GM21381 (cell line): ENCODE data around the gene LDLRAD4.

Experiments used
- ATAC-seq: cut with Tn5 transposase; IDR thresholded peaks from one replicate; pipeline ENCODE4 v1.9.1; 2021; ENCODE audit warnings: mild to moderate bottlenecking, moderate library complexity; ENCODE audit not compliant: unreplicated experiment

LDLRAD4 gene

DNA sequence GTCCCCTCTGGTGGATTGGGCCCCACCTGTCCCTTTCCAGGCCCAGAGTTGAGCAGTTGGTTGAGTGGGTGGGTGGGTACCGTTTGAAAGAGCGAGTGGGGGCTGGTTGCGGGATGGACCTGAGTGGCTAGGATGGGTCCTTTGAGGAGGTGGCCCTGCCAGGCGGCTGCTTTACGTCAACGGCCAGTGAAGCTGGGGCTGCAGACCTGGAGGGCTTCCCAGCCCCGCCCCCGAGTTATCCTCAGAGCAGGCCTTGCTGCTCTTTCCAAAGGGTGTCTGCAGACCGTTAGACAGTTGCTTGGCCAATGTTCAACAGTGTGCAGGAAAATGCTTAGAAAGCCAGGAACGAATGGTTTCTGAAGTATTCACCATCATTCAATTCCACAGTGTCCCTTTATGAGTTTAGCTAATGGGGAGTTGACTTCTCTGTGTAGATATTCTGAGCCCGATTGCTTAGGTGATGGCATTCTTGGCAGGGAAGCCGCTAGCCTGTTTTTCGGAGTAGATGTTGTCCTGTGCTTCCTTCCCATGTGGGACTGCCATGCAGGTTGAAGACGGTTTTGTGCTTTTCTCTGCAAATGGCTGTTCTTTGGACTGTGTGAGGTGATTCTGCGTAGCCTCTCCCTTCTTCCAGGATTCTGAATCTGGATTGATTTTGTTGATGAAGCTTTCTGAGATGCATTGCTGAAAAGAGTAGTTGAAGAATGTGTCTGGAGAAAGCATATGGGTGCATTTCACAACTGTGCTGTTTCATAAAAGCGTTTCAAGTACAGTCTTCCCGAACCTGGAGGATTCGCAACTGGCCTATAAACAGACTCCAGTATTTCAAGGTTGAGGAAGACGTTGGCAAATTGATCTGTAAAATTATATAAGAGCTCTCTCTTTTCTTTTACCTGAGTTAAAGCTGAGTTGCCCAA lies 45.8 kb downstream of the LDLRAD4 start:
- ATAC-seq, result no peak

DNA sequence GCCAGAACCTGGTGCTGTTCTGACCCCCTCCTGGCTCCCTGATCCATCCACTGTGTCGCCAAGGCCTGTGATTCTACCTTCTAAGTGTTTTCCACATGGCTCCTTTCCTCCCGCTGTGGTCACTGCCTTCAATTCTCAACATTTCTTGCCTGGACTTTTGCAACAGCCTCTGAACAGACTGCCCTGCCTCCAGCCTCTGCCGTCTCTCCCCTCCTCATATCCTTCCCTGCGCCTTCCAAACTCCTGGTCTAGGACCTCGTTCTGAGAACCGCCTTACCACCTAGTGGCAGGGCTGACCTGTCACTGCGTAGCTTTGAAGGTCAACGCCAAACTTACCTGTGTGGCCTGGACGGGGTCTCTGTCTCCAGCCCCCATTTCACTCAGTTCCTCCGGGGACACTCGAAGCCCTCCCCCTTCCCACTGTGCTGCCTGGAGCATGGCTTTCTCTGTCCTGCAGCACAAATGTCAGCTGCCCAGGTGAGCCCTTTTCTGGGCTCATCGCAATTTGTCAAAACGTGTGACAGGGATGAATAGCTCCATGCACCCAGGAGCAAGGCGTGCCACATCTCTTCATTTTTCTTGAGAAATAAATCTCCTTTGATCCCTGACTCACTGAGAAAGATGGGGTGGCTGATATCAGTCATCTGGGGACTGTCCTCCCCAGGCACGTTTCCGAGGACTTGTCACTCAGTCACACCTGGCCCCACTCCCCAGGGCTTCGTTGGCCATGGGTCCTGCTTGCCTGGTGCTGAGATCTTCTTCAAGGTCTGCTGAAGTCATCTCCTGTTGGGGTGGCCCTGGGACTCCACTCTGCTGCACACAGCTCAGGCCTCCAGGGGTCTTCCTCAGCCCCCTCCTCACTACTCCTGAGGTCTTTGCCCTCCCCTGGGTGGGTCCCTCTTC lies 46.7 kb downstream of the LDLRAD4 start:
- ATAC-seq, result no peak

DNA sequence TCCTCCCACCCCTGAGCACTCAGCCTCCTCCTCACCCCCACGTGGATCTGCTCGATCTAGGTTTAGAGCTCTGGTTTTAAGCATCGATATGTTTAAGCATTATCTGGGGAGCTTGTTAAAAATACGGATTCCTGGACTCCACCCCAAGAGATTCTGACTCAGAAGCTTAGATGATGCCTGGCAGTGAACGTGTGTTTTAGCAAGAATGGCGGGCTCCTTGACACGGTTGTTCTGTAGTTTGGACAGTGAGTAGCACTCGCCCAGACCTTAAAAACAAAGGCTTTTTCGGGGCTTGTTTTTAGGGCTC lies 47.3 kb downstream of the LDLRAD4 start:
- no peak for ATAC-seq

- no peak for ATAC-seq
Measured at GRCh38 chr18:13266218-13267100, 47.9 kb downstream of the LDLRAD4 start.

- ATAC-seq, result no peak
Measured at GRCh38 chr18:13267431-13267873, 48.9 kb downstream of the LDLRAD4 start.

GRCh38 chr18:13268158-13269012 lies 49.8 kb downstream of the LDLRAD4 start:
- ATAC-seq, result no peak

DNA sequence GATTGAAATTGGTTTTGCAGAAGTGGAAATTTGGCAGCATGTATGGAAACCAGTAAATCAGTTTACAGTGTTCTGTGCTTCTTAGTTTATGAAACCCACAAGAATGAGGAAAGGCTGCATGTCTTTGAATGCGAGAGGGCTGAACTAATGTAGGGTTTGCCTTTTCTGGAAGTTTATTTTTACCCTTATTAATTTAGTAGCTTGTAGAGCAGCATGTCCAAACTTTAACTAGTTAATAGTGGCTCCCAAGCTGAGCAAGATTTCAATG lies 50.4 kb downstream of the LDLRAD4 start:
- ATAC-seq, result no peak

GRCh38 chr18:13269521-13270011 lies 51.0 kb downstream of the LDLRAD4 start:
- ATAC-seq, result no peak

- no peak for ATAC-seq
Measured at GRCh38 chr18:13270279-13270855, 51.8 kb downstream of the LDLRAD4 start.

GRCh38 chr18:13271302-13271911 lies 52.8 kb downstream of the LDLRAD4 start:
- ATAC-seq, result no peak

DNA sequence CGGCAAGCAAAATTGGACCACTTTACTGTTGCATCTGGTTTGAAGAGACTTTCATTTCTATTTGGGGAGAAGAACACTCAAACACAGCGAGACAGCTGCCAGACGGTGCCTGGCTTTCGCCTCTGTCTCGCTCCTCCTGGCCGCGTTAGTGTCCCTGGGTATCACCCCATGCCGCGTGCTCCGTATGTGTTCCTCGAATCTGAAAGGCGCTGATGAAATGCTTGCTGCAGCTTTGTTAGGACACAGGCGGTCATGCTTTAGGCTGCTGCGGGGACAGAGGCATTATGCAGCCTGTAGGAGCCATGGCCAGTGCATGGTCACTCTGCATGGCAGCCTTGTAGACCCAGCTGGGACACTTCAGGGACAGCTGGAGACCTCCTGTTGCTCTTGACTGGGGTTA lies 53.9 kb downstream of the LDLRAD4 start:
- ATAC-seq, result no peak

DNA sequence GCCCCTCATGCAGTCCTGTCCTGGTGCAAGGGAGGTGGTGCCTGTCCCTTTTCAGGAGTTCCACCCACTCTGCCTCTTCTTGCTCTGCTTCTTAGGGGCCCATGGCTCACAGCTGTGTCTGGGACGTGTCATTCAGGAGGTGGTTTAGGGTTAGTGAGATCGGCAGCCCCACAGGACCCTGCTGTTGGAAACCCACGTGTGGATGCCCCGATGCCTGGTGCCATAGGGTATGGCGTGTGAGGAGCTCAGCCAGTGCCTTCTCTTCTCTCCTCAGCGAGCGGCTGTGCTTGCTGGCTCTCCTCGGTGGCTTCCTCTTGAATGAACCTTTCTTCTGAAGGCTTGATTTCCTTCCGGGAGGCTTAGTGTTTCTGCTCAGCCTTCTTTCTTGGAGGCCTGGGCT lies 55.2 kb downstream of the LDLRAD4 start:
- ATAC-seq, result no peak

DNA sequence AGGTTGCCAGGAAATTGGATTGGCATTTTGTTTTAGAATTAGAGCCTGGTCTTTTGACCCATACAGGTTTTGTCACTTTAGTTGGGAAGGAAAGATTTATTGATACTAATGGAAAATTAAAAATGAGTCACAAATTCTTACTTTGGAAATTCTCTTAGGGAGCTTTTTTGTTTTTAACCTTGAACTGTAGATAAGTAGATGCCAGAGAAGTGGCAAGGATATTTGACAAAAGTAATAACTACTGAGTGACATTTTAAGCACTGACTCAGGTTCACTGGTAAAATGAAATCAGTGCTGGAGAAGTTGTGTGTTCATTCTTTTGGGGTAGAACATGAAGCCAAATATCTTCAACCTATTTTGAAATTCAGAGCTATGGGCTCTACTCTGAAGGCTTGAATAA lies 56.5 kb downstream of the LDLRAD4 start:
- no peak for ATAC-seq

DNA sequence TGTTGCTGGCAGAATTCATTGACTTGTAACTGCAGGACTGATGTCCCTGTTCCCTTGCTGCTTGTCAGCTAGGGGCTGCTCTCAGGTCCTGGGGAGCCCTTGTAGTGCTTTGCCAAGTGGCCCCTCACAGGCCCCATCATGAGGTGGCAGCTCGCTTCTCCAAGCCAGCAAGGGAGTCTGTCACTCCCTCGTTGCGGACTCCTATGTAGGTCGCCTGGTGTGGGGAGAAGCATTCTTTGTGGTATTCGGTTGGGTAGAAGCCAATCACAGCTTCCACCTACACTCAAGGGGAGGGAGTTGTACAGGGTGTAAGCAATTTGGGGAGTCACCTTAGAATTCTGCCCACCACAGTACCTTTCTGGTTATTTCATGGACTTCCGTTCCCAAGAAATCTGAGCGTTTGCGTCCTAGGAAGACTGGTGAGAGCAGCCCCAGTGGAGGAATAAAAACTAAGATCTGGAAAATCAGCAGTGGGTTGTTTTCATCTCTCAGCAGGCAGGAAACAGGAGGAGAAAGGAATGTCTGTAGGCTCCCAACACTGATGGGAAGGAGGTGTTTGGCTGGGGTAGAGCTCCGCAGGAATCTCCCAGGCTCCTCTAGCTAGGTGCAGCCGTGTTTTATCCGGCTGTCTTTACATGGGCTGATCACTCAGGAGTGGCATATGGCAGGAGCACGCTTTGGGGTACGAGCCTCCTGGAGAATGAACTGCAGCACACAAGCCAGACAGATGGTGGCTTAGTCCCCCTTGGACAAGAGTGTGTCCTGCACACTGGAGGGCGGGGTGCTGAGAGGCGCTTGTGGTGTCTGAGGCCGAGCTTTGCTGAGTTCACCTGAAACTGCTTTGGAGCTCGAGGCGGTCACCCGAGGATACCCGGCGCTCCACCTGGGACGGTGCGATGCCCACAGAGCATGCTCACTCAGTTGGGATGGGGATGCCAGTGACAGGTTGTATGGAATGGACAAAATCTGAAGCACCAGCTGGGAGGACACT lies 58.3 kb downstream of the LDLRAD4 start:
- no peak for ATAC-seq

GRCh38 chr18:13278062-13278630 lies 59.6 kb downstream of the LDLRAD4 start:
- no peak for ATAC-seq

DNA sequence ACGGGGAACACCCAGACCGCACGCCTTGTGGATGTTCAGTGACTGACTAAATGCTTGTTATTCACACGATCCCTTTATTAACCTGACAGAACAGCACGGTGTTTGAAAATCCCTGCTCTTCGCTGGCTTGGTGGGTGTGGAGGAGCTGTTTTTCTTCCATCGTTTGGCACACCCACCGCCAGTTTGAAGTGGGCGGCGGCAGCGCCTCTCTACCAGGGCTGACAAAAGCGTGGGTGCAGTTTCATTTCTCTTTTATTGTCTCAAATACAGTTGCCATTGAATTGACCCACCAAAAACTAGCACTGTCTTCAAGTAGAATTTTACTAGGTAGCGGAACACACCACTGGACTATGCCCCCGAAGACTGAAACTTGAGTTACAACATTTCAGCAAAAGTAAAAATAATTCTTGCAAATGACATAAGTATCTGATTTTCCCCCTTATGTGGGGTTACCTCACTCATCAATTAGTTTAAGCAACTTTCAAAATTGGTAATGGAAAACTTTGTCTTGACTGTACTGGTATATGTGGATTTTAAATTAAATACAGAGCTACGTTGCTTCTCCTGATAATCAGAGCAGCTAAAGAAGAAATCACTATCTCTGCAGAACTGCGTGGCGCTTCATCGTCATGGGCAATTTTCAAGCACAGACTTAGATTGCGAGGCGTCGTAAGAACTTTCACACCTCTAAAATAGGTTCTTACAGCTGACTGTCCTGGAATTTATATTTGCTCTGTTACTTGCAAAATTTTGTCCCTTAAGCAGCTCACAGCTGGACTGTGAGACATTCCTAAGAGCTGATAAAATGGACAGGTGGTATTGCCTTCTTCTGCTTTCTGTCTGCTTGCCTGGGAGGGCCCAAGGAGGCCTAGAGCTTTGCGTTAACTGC lies 60.9 kb downstream of the LDLRAD4 start:
- no peak for ATAC-seq
